SK-N-SH (cell line): Measurements from ENCODE around the gene ACOXL. TPM values are rescaled to one million over a fixed set of nuclear protein-coding genes. Genes with fewer than 3 reads are reported as not detected.

Experiments
- CTCF ChIA-PET: fragments of 300-600, 350-600 bp; formaldehyde crosslinking; extraction: SDS; loops from one replicate; lab custom pipeline; 2021; lab: Yijun Ruan, JAX
- POLR2A ChIA-PET: fragments of 350-600 bp; sonication (Branson Sonifier 250); formaldehyde crosslinking; extraction: SDS; loops from one replicate; lab custom pipeline; 2020; ENCODE audit warnings: antibody characterized with exemption, inconsistent platforms; lab: Yijun Ruan, JAX
- DNase-seq: peaks from one replicate; pipeline ENCODE4 v3.0.0; 2012
- H2AFZ ChIP-seq: fragments of 200-600 bp; sonication (generic); 2 replicates; pipeline ENCODE4 v1.8.1; 2016; ENCODE audit warnings: antibody characterized with exemption, mild to moderate bottlenecking, low read depth
- H3F3A ChIP-seq: fragments of 200-600 bp; sonication (generic); replicated peaks from 2 replicates; pipeline ENCODE3; 2016; ENCODE audit warnings: antibody characterized with exemption, mild to moderate bottlenecking; ENCODE audit not compliant: insufficient read depth
- H3K27ac ChIP-seq, 2 experiments: fragments of 200-500 bp in 1 of 2; fragments of 200-600 bp in 1 of 2; sonication (Bioruptor generic) in 1 of 2; sonication (generic), shearing (Covaris generic) in 1 of 2; 2 replicates each; pipeline versions ENCODE4 v1.5.1 to v1.6.1; 2014 to 2016; ENCODE audit warnings: low read depth in 2 of 2, inconsistent platforms in 1 of 2, low read length in 1 of 2, mild to moderate bottlenecking in 1 of 2, mixed read lengths in 1 of 2
- H3K27me3 ChIP-seq: fragments of 200-600 bp; sonication (generic), shearing (Covaris generic); 2 replicates; pipeline ENCODE4 v1.6.1; 2016; ENCODE audit warnings: mixed run types; ENCODE audit not compliant: insufficient read depth
- H3K36me3 ChIP-seq, 2 experiments: fragments of 200-500 bp in 1 of 2; fragments of 200-600 bp in 1 of 2; sonication (Bioruptor generic) in 1 of 2; sonication (generic) in 1 of 2; replicated peaks in 1 of 2; 2 replicates each; pipeline versions ENCODE3 to v1.5.1; 2014 to 2016; ENCODE audit warnings: low read length in 1 of 2, mild to moderate bottlenecking in 1 of 2; ENCODE audit not compliant: insufficient read depth in 2 of 2, control insufficient read depth in 1 of 2
- H3K4me1 ChIP-seq, 2 experiments: fragments of 200-500 bp in 1 of 2; fragments of 200-600 bp in 1 of 2; sonication (Bioruptor generic) in 1 of 2; sonication (generic), shearing (Covaris generic) in 1 of 2; 2 replicates each; pipeline versions ENCODE4 v1.5.1 to v1.6.1; 2014 to 2016; ENCODE audit warnings: low read depth in 1 of 2, low read length in 1 of 2, mixed run types in 1 of 2; ENCODE audit not compliant: insufficient read depth in 2 of 2, control insufficient read depth in 1 of 2
- H3K4me2 ChIP-seq: fragments of 200-600 bp; sonication (generic), shearing (Covaris generic); 2 replicates; pipeline ENCODE4 v1.6.1; 2017; ENCODE audit warnings: mixed run types
- H3K4me3 ChIP-seq, 2 experiments: fragments of 200-500 bp in 1 of 2; fragments of 200-600 bp in 1 of 2; sonication (Bioruptor generic) in 1 of 2; sonication (generic), shearing (Covaris generic) in 1 of 2; 2 replicates each; pipeline versions ENCODE4 v1.5.1 to v1.8.1; 2014 to 2016; ENCODE audit warnings: low read depth in 2 of 2, inconsistent platforms in 1 of 2, low read length in 1 of 2, mild to moderate bottlenecking in 1 of 2, mixed read lengths in 1 of 2, moderate library complexity in 1 of 2
- H3K79me2 ChIP-seq: fragments of 200-600 bp; sonication (generic); 2 replicates; pipeline ENCODE4 v1.8.1; 2017; ENCODE audit warnings: mild to moderate bottlenecking; ENCODE audit not compliant: insufficient read depth
- H3K9ac ChIP-seq: fragments of 200-600 bp; sonication (generic); 2 replicates; pipeline ENCODE4 v1.6.1; 2017; ENCODE audit warnings: mixed run types
- H3K9me2 ChIP-seq: fragments of 200-600 bp; sonication (generic); 2 replicates; pipeline ENCODE4 v1.6.1; 2017; ENCODE audit warnings: mixed run types
- H3K9me3 ChIP-seq: fragments of 200-600 bp; sonication (generic); 2 replicates; pipeline ENCODE4 v1.6.1; 2017; ENCODE audit warnings: mixed run types, mild to moderate bottlenecking, moderate library complexity
- H4K20me1 ChIP-seq: fragments of 200-600 bp; sonication (generic); 2 replicates; pipeline ENCODE4 v1.6.1; 2017; ENCODE audit warnings: mild to moderate bottlenecking, mixed run types; ENCODE audit not compliant: insufficient read depth
- CTCF ChIP-seq: fragments of 200-600 bp; sonication (generic); IDR thresholded peaks from 2 replicates; pipeline ENCODE4 v1.6.1; 2017; ENCODE audit warnings: antibody characterized with exemption, mild to moderate bottlenecking, moderate library complexity
- ELF1 ChIP-seq: IDR thresholded peaks from 2 replicates; pipeline ENCODE4 v1.4.0; 2012
- EP300 ChIP-seq, 2 experiments: IDR thresholded peaks; 2 replicates each; pipeline versions ENCODE4 v1.4.0 to v1.6.1; 2012; ENCODE audit warnings: borderline replicate concordance in 1 of 2, low read depth in 1 of 2, low read length in 1 of 2
- EZH2phosphoT487 ChIP-seq: fragments of 200-600 bp; sonication (generic); IDR thresholded peaks from 2 replicates; pipeline ENCODE4 v1.6.1; 2017; ENCODE audit warnings: low read depth, mixed run types, mild to moderate bottlenecking, antibody characterized with exemption, moderate library complexity, borderline replicate concordance
- FOSL2 ChIP-seq: IDR thresholded peaks from 2 replicates; pipeline ENCODE4 v1.4.0; 2012; ENCODE audit warnings: low read depth, mild to moderate bottlenecking, moderate library complexity, borderline replicate concordance
- FOXJ3 ChIP-seq: sonication (generic); formaldehyde crosslinking; IDR thresholded peaks from 2 replicates; pipeline ENCODE4 v1.5.1; 2020; ENCODE audit warnings: mild to moderate bottlenecking, missing genetic modification reagents
- FOXM1 ChIP-seq: IDR thresholded peaks from 2 replicates; pipeline ENCODE4 v1.4.0; 2012; ENCODE audit warnings: low read depth, mild to moderate bottlenecking
- GABPA ChIP-seq: IDR thresholded peaks from 2 replicates; pipeline ENCODE4 v1.4.0; 2012; ENCODE audit warnings: low read depth, mild to moderate bottlenecking
- GATA2 ChIP-seq: sonication (generic); formaldehyde crosslinking; IDR thresholded peaks from 2 replicates; pipeline ENCODE4 v1.5.0; 2020; ENCODE audit warnings: mild to moderate bottlenecking, missing genetic modification reagents
- IRF3 ChIP-seq: fragments of 150-350 bp; IDR thresholded peaks from 2 replicates; pipeline ENCODE4 v1.6.1; 2016; ENCODE audit warnings: mild to moderate bottlenecking, low read depth, low read length
- MAX ChIP-seq: IDR thresholded peaks from 2 replicates; pipeline ENCODE4 v1.4.0; 2012; ENCODE audit warnings: low read depth
- POLR2AphosphoS5 ChIP-seq: IDR thresholded peaks from 2 replicates; pipeline ENCODE4 v1.6.1; 2012; ENCODE audit warnings: low read depth, low read length
- TCF12 ChIP-seq: IDR thresholded peaks from 2 replicates; pipeline ENCODE4 v1.4.0; 2012
- TEAD4 ChIP-seq: IDR thresholded peaks from 2 replicates; pipeline ENCODE4 v1.4.0; 2012; ENCODE audit warnings: mild to moderate bottlenecking, borderline replicate concordance; ENCODE audit not compliant: insufficient read depth
- USF2 ChIP-seq: fragments of 150-350 bp; IDR thresholded peaks from 2 replicates; pipeline ENCODE4 v1.6.1; 2017; ENCODE audit warnings: antibody characterized with exemption, low read length, low read depth, borderline replicate concordance
- YY1 ChIP-seq: IDR thresholded peaks from 2 replicates; pipeline ENCODE4 v1.4.0; 2012; ENCODE audit warnings: low read depth, mild to moderate bottlenecking
- ZBTB33 ChIP-seq: IDR thresholded peaks from 2 replicates; pipeline ENCODE4 v1.4.0; 2012; ENCODE audit warnings: low read depth, borderline replicate concordance
- WGBS: methylation state at CpG from one replicate; pipeline ENCODE4 v1.1.6; 2017; ENCODE audit warnings: low lambda C conversion rate; 5-methylcytosine and 5-hydroxymethylcytosine counted together
- polyA plus RNA-seq, 3 experiments: library from polyadenylated mRNA; depleted of rRNA; stranded (reverse); fragments of >200 nt; gene quantifications; 2 replicates each; pipeline ENCODE4 v1.2.3, GENCODE V29; 2012

ACOXL gene
- polyA plus RNA-seq, 1 of the 3 experiments (the other 2 are of a cell fraction), result not detected

- DNase-seq, result no peak
- 85% methylated on average over 4 of the region's 4 CpGs for WGBS
- Histone ChIP-seq H3K4me3 (no peak overlapping the region), H3K9me2 (no peaks in the 10 kb centered on the region), H3K27ac (no peak overlapping the region), H3F3A (no peaks in the 10 kb centered on the region), H4K20me1 (no peaks in the 10 kb centered on the region; the same call in 1 of the 2 replicates), H3K79me2 (peaks cover 9% of the 10 kb centered on the region; the same call in 1 of the 2 replicates), H3K36me3 (peaks cover 37 to 64% of the 10 kb centered on the region in 2 experiments), H3K9me3 (no peaks in the 10 kb centered on the region), H3K4me2 (no peak overlapping the region), H3K27me3 (no peaks in the 10 kb centered on the region), H3K9ac (no peak overlapping the region), H3K4me1 (peaks cover 0 to 19% of the 10 kb centered on the region in 2 experiments; a peak in 2 of 4 replicates)
- POLR2A ChIA-PET, result no interaction called here
- TF ChIP-seq MAX, result no peak
- TF ChIP-seq EP300 (IDR thresholded peaks at IDR 0.05; ENCODE audit: borderline replicate concordance in 1 of 2, low read depth in 1 of 2, low read length in 1 of 2), result no peak
- TF ChIP-seq GABPA, result no peak
- no peak for TF ChIP-seq IRF3
- TF ChIP-seq TCF12, result no peak
- TF ChIP-seq POLR2AphosphoS5, result no peak
- TF ChIP-seq FOXM1, result no peak
- no peak for TF ChIP-seq FOSL2
- TF ChIP-seq YY1, result no peak
- TF ChIP-seq GATA2, result no peak
- TF ChIP-seq TEAD4, result no peak
- no peak for TF ChIP-seq ELF1
- TF ChIP-seq FOXJ3 (CRISPR knock-in tag), result no peak
- TF ChIP-seq ZBTB33, result no peak
- TF ChIP-seq EZH2phosphoT487, result no peak
- TF ChIP-seq CTCF, result no peak
- no peak for TF ChIP-seq USF2
- TF ChIP-seq, all 33 proteins: peak for 0
- H2AFZ ChIP-seq, result no peak overlapping the region
- CTCF ChIA-PET, result no interaction called here
Observed at GRCh38 chr2:111127351-111127750, 395.0 kb downstream of the ACOXL start.
